ENCODE results near the gene NCK1. TPM values are rescaled to one million over a fixed set of nuclear protein-coding genes. Genes with fewer than 3 reads are reported as not detected.

NCK1 gene
- total and polyA plus RNA-seq, 9 of the 15 experiments (the other 6 are each of a cell fraction or from before 2014, with no cell fraction given) = 17.3 to 30.5 (median 25.0) TPM

DNA sequence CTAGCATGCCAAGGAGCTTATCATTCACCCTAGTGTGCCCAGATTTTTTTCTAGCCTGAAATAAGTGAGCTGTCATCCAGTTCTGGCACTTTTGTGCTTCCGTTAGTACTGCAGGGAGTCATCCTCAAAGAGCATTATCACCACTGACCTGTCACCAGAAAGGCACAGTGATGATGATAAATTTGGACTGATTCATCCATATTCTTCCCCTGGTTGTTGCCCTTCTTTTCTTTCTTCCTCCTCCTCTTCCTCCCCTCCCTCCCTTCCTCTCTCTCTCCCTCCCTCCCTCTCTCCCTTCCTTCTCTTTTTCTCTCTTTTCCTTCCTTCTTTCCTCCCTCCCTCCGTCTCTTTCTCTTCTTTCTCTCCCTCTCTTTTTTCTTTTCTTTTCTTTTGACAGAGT, 21.8 kb upstream of the NCK1 start (continued):
- TF ChIP-seq, protein P1, sequence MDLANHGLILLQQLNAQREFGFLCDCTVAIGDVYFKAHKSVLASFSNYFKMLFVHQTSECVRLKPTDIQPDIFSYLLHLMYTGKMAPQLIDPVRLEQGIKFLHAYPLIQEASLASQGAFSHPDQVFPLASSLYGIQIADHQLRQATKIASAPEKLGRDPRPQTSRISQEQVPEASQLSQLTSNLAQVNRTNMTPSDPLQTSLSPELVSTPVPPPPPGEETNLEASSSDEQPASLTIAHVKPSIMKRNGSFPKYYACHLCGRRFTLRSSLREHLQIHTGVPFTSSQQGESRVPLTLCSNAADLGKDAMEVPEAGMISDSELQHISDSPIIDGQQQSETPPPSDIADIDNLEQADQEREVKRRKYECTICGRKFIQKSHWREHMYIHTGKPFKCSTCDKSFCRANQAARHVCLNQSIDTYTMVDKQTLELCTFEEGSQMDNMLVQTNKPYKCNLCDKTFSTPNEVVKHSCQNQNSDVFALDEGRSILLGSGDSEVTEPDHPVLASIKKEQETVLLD (IDR thresholded peaks at IDR 0.05) = peak; percentile 81; the same call in 1 of the 2 replicates
- TF ChIP-seq MTA2 (IDR thresholded peaks at IDR 0.05; ENCODE audit: low read depth) (peak; percentile 35; the same call in 1 of the 2 replicates), TAF9B (IDR thresholded peaks at IDR 0.05; ENCODE audit: partially characterized antibody) (peak; percentile 47), HMG20A (CRISPR knock-in tag; conservative IDR thresholded peaks at IDR 0.05) (no peak), BDP1 (IDR thresholded peaks at IDR 0.05; ENCODE audit: insufficient read depth, insufficient read length) (no peak), TOE1 (IDR thresholded peaks at IDR 0.05; ENCODE audit: borderline replicate concordance) (peak; percentile 42; the same call in 1 of the 2 replicates), TOE1 (CRISPR knock-in tag; IDR thresholded peaks at IDR 0.05; ENCODE audit: borderline replicate concordance, low read depth) (no peak), DDX20 (tag; IDR thresholded peaks at IDR 0.05; ENCODE audit: low read depth) (no peak), ZNF589 (CRISPR knock-in tag; IDR thresholded peaks at IDR 0.05; ENCODE audit: low read depth) (no peak), NFATC3 (IDR thresholded peaks at IDR 0.05) (no peak), HSF4 (CRISPR knock-in tag; IDR thresholded peaks at IDR 0.05; ENCODE audit: borderline replicate concordance) (no peak), ZNF583 (CRISPR knock-in tag; IDR thresholded peaks at IDR 0.05) (no peak), ZBED1 (IDR thresholded peaks at IDR 0.05) (no peak), KLF10 (CRISPR knock-in tag; IDR thresholded peaks at IDR 0.05) (no peak), BRD4 (IDR thresholded peaks at IDR 0.05) (no peak), SMARCA5 (IDR thresholded peaks at IDR 0.05) (no peak), ZNF143 (CRISPR knock-in tag; IDR thresholded peaks at IDR 0.05) (no peak), CREM (IDR thresholded peaks at IDR 0.05; ENCODE audit: low read depth) (no peak), ESRRA (IDR thresholded peaks at IDR 0.05; ENCODE audit: borderline replicate concordance, low read depth) (no peak)
- TF ChIP-seq, protein P2, sequence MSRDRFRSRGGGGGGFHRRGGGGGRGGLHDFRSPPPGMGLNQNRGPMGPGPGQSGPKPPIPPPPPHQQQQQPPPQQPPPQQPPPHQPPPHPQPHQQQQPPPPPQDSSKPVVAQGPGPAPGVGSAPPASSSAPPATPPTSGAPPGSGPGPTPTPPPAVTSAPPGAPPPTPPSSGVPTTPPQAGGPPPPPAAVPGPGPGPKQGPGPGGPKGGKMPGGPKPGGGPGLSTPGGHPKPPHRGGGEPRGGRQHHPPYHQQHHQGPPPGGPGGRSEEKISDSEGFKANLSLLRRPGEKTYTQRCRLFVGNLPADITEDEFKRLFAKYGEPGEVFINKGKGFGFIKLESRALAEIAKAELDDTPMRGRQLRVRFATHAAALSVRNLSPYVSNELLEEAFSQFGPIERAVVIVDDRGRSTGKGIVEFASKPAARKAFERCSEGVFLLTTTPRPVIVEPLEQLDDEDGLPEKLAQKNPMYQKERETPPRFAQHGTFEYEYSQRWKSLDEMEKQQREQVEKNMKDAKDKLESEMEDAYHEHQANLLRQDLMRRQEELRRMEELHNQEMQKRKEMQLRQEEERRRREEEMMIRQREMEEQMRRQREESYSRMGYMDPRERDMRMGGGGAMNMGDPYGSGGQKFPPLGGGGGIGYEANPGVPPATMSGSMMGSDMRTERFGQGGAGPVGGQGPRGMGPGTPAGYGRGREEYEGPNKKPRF (IDR thresholded peaks at IDR 0.05; ENCODE audit: low read depth, low read length) = no peak
- TF ChIP-seq, protein P3, sequence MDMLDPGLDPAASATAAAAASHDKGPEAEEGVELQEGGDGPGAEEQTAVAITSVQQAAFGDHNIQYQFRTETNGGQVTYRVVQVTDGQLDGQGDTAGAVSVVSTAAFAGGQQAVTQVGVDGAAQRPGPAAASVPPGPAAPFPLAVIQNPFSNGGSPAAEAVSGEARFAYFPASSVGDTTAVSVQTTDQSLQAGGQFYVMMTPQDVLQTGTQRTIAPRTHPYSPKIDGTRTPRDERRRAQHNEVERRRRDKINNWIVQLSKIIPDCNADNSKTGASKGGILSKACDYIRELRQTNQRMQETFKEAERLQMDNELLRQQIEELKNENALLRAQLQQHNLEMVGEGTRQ (CRISPR knock-in tag; IDR thresholded peaks at IDR 0.05) = no peak
- TF ChIP-seq, protein P4, sequence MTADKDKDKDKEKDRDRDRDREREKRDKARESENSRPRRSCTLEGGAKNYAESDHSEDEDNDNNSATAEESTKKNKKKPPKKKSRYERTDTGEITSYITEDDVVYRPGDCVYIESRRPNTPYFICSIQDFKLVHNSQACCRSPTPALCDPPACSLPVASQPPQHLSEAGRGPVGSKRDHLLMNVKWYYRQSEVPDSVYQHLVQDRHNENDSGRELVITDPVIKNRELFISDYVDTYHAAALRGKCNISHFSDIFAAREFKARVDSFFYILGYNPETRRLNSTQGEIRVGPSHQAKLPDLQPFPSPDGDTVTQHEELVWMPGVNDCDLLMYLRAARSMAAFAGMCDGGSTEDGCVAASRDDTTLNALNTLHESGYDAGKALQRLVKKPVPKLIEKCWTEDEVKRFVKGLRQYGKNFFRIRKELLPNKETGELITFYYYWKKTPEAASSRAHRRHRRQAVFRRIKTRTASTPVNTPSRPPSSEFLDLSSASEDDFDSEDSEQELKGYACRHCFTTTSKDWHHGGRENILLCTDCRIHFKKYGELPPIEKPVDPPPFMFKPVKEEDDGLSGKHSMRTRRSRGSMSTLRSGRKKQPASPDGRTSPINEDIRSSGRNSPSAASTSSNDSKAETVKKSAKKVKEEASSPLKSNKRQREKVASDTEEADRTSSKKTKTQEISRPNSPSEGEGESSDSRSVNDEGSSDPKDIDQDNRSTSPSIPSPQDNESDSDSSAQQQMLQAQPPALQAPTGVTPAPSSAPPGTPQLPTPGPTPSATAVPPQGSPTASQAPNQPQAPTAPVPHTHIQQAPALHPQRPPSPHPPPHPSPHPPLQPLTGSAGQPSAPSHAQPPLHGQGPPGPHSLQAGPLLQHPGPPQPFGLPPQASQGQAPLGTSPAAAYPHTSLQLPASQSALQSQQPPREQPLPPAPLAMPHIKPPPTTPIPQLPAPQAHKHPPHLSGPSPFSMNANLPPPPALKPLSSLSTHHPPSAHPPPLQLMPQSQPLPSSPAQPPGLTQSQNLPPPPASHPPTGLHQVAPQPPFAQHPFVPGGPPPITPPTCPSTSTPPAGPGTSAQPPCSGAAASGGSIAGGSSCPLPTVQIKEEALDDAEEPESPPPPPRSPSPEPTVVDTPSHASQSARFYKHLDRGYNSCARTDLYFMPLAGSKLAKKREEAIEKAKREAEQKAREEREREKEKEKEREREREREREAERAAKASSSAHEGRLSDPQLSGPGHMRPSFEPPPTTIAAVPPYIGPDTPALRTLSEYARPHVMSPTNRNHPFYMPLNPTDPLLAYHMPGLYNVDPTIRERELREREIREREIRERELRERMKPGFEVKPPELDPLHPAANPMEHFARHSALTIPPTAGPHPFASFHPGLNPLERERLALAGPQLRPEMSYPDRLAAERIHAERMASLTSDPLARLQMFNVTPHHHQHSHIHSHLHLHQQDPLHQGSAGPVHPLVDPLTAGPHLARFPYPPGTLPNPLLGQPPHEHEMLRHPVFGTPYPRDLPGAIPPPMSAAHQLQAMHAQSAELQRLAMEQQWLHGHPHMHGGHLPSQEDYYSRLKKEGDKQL (CRISPR knock-in tag; IDR thresholded peaks at IDR 0.05; ENCODE audit: borderline replicate concordance) = no peak
